ENCODE data around the gene GRM4.
A peak's percentile ranks its signal among the peaks of the same experiment; 100 is the strongest.
"Not testable (repeated sequence)": the region's sequence is repeated elsewhere in the genome, so short reads cannot be mapped to it uniquely, and the experiment has no call there.

Gene GRM4

GRCh38 chr6:34027445-34027936 is 118.4 kb downstream of the GRM4 start:
- peak; percentile 70 for DNase-seq (ENCODE audit: low spot score)
- FAIRE-seq = no peak

GRCh38 chr6:34025861-34026260 is 120.0 kb downstream of the GRM4 start:
- FAIRE-seq = no peak

GRCh38 chr6:34025112-34025807 is 120.6 kb downstream of the GRM4 start:
- DNase-seq (ENCODE audit: low spot score) (no peak), FAIRE-seq (no peak)

More at GRCh38 chr6:34025861-34026260, 120.0 kb downstream of the GRM4 start:
- no peak for DNase-seq (ENCODE audit: low spot score)

DNA sequence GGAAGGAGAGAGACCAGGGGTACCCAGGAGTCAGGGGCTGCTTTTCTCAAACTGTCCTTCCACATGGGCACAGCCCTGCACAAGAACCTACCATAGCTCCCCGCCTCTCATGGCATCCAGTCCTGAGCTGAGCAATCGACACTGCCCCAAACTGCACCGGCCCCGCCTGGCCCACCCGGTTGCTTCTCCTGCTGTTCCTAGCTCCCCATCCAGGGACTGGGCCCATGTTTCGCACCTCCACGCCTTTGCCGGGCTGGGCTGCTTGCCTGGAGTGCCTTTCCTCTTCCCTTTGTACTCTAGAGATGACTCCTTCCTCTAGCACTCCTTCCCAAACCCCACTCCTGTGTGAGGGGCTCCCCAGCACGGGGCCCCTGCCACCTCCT is 123.0 kb downstream of the GRM4 start:
- FAIRE-seq (no peak), DNase-seq (ENCODE audit: low spot score) (no peak)

- no peak for DNase-seq (ENCODE audit: low spot score)
- FAIRE-seq = no peak
Observed at GRCh38 chr6:34022250-34022872, 123.5 kb downstream of the GRM4 start.

- DNase-seq (ENCODE audit: low spot score) = peak; percentile 26
- FAIRE-seq = no peak
Observed at GRCh38 chr6:34021554-34022190, 124.2 kb downstream of the GRM4 start.

DNA sequence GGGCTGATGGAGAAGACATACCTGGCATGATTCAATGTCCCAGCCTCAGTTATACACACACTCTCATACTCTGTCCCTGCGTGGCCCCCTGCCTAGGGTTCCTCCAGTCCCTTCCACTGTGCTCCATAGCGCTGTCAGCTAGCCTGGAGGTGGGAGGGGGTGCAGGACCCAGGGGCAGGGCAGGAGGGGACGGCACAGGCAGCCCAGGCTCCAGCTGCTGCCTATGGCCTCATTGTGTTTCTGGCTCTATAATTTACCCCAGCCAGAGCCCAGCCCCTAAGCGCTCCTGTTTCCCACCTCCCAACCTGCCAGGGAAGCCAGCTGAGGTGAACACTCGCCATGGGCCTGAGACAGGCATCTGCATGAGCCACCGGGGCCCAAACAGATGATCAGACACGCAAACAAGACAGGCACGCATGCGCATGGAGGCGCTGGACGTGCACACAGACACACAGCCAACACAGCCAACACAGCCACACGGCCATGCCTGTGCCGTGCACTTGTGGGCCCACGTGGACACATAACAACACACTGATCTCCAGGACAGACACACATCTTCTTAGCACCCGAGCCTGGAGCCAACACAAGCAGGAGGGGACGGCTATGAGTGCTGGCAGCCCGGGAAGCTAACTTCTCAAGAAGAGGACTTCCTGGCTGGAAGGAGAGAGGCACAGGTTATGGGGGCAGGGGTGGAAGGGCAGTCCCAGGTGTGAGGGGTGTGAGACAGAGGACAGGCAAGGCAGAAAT is 124.9 kb downstream of the GRM4 start:
- DNase-seq (ENCODE audit: low spot score) = no peak
- FAIRE-seq = peak; percentile 20

- no peak for DNase-seq (ENCODE audit: low spot score)
- FAIRE-seq = no peak
Observed at GRCh38 chr6:34020278-34020677, 125.6 kb downstream of the GRM4 start.

- DNase-seq (ENCODE audit: low spot score) (no peak), FAIRE-seq (no peak)
Observed at GRCh38 chr6:34018961-34019606, 126.8 kb downstream of the GRM4 start.

DNA sequence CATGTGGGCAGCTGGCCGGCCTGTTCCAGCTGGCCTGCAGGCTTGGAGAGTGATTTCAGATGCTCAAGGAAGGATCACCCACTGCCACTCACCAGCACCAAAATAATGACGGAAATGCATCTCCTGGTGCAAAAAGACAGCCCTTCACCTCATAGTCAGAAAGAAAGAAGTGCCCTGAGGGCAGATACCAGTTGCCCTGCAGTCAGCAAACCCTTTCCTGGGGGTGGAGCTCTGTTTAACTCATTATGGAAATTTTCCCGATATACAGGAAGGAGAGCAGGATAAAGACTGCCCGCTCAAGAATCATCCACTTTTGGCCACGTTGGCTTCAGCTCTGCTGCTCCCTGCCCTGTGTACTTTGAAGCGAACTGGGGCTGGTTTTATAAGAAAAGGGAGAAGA is 127.9 kb downstream of the GRM4 start:
- no peak for FAIRE-seq
- no peak for DNase-seq (ENCODE audit: low spot score)

- no peak for FAIRE-seq
Observed at GRCh38 chr6:34017106-34017805, 128.6 kb downstream of the GRM4 start.

DNA sequence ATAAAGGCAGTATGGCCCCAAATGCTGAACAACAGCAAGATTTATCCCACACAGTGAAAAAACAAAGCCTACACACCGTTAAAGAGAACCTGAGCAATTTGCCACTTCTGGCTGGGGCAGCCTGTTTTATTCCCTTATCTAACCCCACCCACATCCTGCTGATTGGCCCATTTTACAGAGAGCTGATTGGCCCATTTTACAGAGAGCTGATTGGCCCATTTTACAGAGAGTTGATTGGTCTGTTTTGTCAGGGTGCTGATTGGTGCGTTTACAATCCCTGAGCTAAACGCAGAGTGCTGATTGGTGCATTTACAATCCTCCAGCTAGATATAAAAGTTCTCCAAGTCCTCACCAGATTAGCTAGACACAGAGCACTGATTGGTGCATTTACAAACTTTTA is 129.3 kb downstream of the GRM4 start:
- not testable (repeated sequence) for DNase-seq (ENCODE audit: low spot score); FAIRE-seq

More at GRCh38 chr6:34017106-34017805, 128.6 kb downstream of the GRM4 start:
- no peak for DNase-seq (ENCODE audit: low spot score)

DNA sequence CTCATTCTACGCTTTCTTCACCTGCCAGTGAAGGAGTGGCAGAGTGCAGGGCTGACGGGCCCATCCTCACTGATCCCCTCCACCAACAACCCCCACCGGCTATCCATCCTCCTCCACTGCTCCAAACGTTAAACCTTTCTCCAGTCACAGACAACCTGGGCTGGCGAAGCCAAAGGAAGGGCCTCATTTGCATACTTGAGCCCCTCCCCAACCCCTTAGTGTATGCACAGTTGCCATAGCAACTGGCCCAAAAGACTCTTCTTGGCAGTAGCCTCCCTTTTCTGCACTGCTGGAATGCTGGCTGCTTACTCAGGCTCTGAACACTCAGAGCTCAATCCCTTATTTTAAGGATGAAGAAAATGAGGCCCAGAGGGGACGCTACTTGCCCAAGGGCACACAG is 130.3 kb downstream of the GRM4 start:
- no peak for FAIRE-seq
- DNase-seq (ENCODE audit: low spot score) = no peak

GRCh38 chr6:34011264-34011663 is 134.6 kb downstream of the GRM4 start:
- DNase-seq (ENCODE audit: low spot score) (no peak), FAIRE-seq (no peak)

GRCh38 chr6:34005901-34006531 is 139.9 kb downstream of the GRM4 start:
- DNase-seq (ENCODE audit: low spot score) = no peak
- no peak for FAIRE-seq

DNA sequence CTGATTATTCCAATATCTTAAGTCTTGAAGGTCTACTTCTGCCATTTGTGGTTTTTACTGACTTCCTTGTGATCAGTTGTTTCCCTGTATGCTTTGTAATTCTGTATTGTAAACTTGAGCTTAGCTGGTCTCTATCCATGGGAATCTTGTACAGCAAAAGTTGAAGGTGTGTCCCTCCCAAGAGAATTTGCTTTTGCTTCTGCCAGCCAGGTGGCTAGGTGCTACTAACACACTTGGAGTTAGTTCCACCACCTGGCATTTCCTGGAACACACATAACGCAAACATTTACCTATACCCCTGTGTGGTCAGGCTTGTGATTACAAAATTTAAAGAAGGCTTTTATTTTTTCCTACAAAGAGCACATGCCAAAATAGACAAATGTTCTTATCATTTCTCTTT is 141.2 kb downstream of the GRM4 start:
- FAIRE-seq (no peak), DNase-seq (ENCODE audit: low spot score) (no peak)

- FAIRE-seq (no peak), DNase-seq (ENCODE audit: low spot score) (no peak)
Observed at GRCh38 chr6:34003962-34004361, 141.9 kb downstream of the GRM4 start.

DNA sequence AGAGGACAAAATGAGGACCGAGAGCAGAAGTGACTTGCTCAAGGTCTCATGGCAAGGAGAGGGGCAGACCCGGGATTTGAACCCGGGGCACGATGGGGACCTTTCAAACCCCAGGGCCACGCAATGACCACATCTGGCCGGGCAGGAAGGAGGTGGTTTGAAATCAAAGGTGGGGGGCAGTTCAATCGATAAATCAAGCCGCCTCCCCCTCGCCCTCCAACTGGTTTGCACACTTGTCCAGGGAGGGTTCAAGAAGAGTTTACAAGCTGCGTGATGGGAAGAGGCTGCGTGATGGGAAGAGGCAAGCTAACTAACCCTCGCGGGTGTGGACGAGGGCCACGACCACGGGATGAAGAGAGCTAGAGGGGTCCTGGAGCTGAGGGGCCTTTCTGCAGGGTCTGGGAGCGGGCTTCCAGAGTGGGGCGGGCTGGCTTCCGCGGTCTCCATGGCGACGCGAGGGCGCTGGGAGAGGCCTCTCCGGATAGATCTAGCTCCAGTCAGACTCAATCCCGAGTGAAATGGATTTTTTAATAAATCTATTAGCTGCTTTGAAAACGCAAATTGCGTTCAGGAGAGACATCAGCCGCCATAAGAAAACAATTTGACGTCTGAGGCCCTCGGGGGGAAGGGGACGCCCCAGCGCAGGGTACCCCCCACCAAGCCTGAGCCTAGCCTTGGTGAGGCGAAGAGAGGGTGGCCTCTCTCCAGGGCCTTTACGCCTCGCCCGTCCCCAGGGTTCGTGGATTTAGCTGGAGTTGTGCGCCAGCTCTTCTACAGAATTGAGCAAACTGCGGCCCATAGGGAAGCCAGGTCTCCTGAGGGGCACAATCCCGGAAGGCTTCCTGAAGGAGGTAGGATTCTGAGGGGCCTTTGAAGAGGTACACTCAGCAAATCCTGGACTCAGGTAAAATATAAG is 143.9 kb downstream of the GRM4 start:
- no peak for FAIRE-seq

GRCh38 chr6:34000281-34000680 is 145.6 kb downstream of the GRM4 start:
- FAIRE-seq = no peak
- DNase-seq (ENCODE audit: low spot score) = no peak

More for the DNA sequence above, 143.9 kb downstream of the GRM4 start:
- no peak for DNase-seq (ENCODE audit: low spot score)
